NCI-H510A (cell line): Measurements from ENCODE around the gene PLD6.
"Not testable (repeated sequence)": the region's sequence is repeated elsewhere in the genome, so short reads cannot be mapped to it uniquely, and the experiment has no call there.

Experiments
- DNase-seq: peaks from one replicate; lab custom pipeline; 2025; lab: John Stamatoyannopoulos, UW

PLD6 gene

DNA sequence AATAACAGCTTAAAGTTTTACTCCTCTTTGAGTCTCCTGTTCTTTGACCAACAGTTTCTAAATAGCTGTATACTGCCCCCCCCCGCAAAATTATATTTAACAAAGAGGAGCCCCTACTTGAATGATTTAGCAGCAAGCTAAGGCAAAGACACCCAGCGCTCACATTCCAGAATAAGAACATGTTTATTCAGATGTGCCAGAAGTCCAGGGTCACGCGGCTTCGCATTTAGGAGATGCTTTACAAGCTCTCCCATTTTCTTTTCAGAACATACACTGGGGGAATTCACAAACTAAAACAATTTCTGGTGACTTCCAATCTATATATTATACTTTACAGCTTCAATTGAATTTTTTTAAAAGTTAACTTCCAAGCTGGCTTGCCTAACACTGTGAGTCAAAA, 5.3 kb downstream of the PLD6 start:
- DNase-seq, result no peak

DNA sequence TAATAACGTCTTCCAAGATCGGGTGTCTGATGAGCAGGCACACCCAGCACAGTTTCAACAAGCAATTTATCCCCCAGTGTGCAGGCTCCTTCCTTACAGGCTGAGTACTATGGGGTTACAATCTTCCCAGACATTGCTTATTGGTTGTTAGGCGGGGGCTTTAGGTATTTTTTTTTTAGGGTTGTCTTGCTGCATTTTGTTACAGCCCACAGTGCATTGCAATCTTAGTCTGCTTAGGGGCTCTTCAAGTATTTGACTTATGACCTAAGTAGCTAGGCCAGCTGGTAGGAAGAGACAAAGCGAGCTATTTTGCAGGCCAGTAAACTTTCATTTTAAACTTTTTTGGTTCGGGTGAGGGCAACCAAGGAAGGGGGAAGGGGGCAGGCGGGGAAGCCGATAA, 5.8 kb downstream of the PLD6 start:
- no peak for DNase-seq

DNA sequence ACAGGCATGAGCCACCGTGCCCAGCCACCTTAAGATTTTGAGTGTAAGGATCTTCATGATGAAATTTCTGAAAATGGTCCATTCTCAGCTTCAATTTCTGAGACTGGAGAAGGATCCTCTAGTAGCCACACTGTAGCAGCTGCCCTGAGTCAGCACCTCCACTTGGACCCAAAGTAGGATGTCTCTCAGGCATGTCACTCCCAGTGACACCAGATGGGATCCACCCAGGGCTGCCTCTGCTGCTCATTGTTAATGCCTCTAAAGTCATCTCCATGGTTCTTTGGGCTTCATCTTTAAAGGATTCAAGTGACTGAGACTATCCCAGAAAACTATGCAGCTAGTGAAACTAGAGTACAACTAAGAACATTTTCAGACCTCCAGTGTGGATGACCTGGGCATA, 7.9 kb downstream of the PLD6 start:
- no peak for DNase-seq

DNA sequence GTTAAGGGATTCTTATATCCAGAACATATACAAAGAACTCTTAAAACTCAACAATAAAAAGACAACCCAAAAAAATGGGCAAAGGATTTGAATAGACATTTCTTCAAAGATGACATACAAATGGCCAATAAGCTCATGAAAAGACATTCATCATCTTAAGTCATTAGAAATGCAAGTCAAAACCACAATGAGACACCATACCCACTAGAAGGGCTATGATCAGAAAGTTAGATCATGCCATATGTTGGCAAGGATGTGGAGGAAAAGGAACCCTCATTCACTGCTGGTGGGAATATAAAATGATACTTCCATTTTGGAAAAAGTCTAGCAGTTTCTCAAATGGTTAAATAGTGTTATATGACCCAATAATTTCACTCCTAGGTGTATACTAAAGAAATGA, 9.4 kb downstream of the PLD6 start:
- DNase-seq, result no peak

DNA sequence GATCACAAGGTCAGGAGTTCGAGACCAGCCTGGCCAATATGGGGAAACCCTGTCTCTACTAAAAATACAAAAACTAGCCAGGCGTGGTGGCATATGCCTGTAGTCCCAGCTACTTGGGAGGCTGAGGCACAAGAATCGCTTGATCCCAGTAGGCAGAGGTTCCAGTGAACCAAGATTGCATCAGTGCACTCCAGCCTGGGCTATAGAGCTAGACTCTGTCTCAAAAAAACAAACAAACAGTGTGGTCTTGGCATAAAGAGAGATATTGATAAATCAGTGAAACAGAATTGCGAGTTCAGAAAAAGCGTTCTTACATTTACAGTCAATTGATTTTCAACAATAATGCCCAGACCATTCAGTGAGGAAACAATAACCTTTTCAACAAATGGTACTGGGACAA, 10.7 kb downstream of the PLD6 start:
- DNase-seq, result not testable (repeated sequence)

DNA sequence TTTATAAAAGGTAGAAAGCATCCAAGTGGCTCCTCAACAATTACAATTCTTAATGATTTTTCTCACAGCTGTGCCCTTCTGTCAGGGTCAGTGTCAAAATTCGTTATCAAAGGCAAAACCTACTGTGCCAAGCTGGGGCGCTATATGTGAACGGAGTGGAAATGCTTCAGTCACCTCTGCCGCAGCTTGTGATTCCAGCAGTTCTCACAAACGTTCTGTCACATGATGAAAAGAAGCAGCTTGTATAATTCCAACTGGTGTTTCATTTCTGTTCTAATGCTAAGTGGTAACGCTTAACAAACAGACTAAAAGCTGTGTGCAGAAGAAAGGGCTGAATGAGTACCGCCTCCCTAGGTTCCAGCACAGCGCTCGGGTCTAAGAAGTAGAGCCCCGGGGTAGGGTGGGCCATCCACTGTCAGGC, 14.2 kb downstream of the PLD6 start:
- DNase-seq, result no peak

DNA sequence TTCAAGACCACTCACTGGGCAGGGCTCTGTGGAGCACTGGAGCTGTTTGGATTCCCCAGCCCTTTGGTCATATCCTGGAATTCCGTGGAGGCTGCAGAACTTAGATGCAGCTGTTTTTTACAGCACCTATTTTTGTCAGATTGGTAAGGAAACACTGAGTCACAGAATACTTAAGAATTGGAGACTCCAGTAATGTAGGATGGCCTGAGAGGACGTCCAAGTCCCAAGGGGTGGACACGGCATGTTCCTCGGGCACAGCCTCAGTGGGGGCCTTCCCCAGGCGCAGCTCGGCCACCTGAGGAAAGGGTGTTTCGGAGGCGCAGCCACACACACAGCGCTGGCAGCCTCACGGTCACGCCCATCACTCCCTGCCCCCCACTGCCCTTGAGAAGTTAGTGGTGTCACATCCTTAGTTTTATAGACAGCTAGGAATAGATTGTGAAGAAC, 14.8 kb downstream of the PLD6 start:
- DNase-seq, result no peak

DNA sequence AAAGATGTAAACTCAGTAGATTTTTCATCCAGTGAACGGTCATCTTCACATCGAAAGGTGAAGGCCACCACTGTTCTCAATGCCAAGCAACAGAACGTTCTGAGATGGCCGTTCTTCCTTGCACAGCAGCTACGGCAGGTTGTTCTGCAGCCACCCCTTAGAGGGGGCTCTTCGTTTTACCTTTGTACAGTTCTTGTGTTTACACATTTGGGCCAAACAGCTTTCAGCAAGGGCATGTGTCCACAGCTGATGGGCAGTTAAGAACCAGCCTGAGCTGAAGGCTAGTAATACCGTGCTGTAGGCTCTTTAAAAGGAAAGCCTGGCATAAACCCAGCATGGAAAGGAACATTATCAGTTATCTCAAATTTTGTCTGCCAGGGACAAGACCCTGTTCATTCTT, 15.9 kb downstream of the PLD6 start:
- DNase-seq, result no peak

DNA sequence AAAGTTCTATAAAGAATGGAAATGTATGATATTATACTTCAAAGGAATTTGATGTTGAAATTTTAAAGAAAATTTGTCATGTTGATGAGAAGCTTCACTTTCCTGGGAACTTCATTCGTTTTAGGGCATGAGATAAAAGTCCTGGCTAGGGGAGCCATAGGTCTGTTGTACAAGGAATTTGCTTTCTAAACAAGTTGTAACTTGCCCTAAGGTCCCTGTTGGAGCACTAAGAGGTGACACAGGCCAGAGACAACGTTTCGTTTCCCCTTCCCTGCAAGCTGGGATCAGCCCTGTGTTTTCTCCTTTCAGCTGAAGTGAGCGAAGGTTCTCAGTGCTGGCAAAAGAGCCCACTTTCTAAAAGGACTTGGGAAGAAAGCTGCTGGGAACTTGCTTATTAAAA, 16.6 kb downstream of the PLD6 start:
- DNase-seq, result no peak

DNA sequence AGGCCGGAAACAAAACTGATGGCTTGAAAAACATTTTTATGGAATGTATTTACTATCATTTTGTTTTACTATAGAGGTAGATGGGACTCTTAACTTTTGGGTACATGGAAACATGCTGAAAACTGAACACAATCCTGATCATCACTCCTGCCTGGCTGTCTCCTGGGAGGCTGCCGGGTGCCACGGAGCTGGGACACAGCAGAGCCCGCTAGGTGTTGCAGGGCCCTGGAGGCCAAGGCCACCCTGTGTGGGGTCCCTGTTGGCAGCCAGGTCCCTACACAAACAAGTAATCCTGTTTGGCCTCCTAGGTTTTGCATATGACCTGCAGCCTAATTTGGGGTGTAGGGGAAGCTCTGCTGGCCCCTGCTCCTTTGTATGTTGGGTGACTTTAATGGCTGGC, 17.5 kb downstream of the PLD6 start:
- no peak for DNase-seq

DNA sequence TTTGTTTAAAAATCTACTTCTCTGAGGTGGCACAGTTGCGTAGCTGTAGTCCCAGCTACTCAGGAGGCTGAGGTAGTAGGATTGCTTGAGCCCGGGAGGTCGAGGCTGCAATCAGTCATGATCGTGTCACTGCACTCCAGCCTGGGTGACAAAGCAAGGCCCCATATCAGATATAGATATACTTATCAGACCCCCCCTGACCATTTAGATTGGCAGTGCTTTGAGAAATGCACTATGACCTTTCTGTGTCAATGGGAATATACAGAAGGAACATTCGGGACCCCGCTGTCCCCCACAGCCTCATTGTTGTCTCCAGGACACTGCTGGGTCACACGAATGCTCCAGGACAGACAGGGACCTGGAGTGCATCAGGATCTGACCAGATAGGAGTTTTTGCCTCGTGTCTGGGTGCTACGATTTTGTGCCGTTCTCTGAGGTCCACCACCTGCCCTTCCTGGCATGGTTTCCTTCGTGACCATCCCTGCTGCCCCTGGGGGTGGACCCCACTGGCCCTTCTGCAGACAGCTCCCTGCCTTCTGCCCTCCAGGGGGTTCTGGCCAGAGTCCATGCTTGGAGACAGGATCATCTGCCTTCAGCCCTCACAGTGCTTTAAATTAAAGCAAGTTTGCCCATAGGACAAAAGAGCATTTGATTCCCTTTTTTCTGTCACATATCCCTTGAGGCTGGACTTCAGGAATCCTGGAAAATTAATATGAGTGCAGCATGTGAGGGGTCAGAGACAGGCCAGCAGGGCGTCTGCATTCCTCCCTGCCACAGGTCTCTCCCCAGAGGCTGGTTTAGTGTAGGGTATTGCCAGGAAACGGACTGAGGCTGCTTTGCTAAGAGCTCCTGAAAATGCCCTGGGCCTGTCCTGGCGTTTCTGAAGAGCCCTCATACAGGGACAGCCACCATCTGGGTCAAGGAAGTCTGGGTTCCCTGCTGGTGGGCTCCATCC, 19.3 kb downstream of the PLD6 start:
- DNase-seq, result no peak

DNA sequence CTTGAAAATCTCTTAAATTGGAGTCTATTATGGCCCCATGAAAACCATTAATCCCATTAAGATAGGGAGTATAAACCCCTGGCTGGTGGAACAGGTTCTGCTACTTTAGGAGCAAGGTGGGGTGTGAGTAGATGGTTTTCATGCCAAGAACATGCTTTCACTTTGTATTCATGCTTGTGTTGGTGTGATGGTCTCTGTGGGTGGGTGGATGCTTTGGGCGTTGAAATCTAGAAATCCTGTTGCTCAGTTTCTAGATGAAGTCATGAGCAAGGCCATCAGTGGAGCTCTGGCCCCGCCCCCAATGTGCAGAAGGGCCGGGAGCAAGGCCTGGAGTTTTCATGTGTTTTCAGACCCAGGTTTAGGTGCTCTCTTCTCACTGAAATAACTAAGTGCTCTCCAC, 20.1 kb downstream of the PLD6 start:
- peak; percentile 42 for DNase-seq

DNA sequence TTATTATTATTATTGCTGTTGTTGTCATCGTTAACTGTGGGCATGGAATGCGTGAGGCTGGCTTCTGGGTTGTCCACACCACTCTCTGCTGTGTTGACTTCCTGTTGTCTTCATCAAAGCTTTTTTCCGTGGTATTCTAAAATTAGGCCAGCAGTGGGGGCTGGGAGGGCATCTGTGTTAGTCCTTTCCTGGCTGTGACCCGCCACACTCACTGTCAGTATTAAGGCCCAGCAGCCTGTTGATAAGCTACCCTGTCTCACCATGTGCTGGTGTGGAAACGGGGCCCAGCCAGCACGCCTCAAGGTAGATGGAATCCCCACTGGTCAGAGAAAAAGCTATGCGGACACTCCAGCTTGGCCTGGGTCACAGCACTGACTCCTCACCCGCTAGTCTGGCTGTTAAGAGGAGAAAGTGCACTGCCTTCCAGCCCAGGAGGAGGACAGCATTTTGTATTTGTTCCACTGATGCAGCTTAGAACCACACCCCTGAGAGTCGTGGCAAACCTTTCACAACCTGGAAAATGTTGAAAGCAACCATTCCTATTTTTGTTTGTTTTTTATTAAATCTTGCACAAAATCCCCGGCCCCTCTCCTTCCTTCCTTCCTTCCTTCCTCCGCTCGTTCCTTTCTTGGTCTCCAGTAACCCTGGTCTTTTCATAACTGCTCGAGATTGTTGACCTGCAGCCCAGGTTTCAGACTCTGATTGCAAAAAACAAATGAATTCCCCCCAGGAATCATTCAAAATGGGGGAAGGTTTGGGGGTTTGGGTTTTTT, 21.0 kb downstream of the PLD6 start:
- not testable (repeated sequence) for DNase-seq

DNA sequence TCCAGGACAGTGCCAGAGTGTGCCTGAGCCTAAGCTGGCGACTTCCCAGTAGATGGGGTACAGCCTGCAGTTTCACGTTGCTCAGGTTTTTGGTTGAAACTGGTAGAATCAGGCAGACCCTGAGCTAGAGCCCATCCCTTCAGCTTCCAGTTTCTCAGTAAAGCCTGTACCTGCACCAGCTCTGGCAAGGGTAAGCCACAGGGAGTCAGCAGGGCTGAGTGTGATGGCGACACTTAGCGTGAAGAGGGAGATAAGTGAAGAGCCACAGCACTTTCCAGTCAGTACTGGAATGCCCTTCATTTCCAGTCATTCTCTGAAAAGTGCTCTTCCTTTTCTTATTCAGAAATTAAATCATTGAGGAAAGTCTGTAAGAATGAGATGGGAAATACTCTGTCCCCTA, 22.4 kb downstream of the PLD6 start:
- DNase-seq, result no peak

DNA sequence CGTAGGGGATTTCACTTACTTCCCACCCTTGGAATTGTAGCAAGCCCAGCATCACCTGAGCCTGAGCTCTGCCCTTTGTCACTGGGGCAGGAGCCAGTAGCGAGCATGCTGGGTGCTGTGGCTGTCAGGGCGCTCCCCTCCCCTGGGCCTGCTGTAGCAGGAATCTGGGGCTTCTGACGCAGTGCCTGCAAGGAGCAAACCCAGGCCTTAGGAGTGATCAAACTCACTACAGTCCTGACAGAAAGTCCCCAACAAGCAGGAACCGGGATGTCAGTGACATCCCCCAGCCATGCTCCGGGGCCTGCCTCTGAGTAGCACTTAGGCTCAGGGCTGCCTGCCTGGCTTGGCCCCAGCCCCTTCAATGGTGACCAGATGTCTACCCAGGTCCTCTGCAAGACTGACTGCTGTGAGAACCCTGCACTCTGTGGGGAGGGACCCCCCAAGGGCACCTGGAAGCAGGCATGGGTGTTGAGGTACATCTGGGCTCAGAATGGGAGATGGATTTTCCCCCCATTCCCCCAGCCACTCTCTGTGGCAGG, 23.5 kb downstream of the PLD6 start:
- DNase-seq, result no peak

DNA sequence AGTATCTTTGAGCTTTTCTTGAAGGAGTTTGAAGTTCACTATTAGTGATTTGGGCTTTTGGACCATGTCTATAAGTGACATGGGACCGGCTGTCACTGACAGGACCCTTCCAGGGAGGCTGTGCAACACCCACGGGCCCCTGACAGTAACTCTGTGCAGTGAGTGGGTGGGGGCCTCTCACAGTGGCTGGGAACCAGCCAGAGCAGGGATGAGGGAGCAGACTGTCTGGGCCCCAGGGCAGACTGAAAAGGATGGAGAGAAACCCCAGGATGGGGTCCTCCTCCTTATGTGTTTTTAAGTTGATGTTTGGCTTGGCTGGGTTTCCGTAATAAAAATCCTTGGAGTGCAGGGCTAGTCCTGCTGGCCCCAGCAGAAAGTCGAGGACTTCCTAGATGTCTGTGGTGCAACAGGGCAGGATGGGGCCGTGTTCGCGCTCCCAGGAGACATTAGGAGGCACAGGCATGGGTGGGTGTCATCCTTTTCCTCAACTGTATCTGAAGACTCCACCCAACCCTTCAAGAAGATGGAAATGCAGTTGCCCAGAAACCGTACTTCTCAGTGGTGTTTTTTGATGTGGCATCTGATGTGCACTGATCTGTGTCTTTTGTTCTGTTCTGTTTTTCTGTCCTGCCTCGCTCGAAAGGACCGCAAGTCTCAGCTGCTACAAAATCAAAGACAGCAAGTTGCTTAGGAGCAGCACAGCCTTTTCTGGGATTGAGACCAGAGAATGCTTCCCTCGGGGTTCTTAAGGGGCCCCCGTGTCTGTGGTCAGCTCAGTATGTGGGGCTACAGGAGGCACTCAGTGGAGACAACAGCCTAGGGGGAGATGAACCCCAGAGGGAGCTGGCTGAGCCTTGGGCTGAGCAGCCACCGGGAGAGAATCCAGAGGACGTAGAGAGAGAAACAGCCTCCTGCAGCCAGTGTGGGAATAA, 24.2 kb downstream of the PLD6 start:
- DNase-seq, result no peak

DNA sequence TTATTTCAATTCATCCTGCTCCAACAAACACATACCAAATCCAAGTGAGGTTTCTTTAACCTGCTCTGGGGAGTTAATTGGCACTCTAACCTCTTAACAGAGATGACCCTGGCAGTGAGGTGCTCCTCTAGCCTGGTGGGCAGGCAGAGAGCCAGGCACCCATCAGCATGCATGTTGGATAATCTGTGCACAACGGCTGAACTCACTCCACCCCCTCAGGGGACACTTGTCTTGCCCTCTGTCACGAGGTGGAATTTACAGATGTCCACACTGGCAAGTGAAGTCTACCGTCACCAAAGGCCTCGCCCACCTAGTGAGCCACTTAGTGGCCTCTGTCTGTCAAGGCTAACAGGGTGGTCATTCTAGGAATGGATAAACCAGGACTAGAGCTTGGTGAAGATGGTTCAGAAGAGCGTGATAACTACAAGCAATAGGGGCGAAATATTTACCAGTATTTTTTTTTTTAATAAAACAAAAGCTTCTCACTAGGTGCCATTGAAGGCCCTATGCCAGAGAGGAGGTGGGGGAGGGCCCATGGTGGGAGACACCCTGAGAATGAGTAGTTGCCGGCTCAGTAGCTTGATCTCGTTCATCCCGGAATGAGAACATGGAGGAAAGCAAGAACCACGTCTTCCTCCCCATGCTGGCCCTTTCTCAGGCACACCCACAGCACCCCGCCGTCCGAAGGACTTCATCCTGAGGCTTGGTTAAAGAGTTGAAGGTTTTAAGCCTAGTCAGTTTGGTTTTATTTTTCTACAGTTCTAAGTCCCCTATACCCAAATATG, 25.2 kb downstream of the PLD6 start:
- no peak for DNase-seq

DNA sequence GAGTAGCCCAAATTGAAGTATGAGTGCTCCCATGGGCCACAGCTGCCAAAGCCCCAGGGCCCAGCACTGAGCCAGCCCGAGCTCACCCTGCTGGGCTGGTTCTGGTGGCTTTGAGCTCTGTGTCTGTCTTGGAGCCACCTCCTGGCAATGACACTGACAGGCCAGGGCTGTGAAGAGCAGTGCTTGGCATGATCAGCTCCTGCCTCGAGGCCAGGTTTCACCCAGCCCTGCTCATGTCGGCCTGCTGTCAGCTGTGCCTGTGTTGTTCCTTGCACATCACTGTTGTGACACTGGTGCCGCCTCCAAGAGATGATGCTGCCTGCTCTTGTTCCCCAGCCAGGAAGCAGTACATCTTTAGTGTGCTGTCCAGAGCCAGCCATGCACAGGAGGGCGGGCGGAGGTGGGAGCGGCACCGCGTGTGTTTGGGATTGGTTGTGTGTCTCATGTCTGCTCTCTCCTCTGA, 26.0 kb downstream of the PLD6 start:
- no peak for DNase-seq

DNA sequence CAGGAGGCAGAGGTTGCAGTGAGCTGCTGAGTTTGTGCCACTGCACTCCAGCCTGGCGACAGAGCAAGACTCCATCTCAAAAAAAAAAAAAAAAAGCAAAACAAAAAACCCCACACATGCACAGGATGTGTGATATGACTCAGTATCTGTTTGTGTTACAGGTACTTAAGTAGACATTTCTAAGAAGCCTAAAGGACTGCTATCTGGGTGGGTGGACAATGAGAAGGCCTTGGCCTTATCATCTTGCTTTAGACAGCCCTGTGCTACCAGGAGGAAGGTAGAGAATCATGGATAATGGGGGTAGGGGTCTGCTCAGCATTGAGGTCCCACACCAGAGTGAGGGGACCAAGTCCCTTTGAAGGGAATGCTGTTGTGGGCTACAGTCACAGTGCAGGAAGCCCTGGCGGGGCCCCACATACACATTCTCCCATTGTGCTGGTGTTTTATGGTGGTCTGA, 26.7 kb downstream of the PLD6 start:
- no peak for DNase-seq

DNA sequence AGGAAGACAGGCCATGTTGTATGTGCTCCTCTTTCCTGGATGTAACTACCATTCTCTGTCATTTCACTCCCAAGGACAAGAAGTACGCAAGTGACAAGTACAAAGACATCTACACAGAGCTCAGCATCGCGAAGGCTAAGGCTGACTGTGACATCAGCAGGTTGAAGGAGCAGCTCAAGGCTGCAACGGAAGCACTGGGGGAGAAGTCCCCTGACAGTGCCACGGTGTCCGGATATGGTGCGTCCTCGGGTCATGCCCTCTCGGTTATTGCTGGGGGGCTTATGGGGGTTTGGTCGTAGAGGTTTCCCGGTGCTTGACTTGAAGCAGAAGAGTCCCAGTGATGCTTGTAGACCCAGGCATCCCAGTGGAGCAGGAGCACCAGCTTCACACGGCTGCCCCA, 29.0 kb downstream of the PLD6 start:
- no peak for DNase-seq

DNA sequence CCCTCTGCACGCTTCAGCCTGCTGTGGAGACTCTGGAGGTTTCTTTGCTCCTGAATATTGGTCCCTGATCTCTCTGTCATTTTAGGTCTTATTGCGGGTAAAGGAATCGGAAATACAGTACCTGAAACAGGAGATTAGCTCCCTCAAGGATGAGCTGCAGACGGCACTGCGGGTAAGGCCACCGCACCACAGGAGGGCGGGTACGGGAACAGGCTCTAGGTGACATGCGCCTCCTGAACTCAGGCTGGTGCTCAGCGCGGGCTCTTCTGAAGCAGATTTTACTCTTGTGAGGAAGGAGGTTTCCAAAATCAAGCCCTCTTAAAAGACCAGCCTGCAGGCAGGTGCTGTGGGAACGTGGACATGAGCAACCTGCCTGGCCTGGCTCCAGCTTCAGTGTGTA, 29.8 kb downstream of the PLD6 start:
- DNase-seq, result no peak
